Stimulated activated CD8-positive, alpha-beta memory T cell treated with anti-CD3 and anti-CD28 coated beads, Interleukin-7, amount 100 ng/mL, for 1 hour (primary cell): ENCODE data around the gene GSE1.

Experiments
- DNase-seq, 2 donors: peaks; one replicate each; pipeline ENCODE4 v3.0.0-alpha.2; 2020; ENCODE audit warnings: low read depth in 2 of 2

Gene GSE1

DNA sequence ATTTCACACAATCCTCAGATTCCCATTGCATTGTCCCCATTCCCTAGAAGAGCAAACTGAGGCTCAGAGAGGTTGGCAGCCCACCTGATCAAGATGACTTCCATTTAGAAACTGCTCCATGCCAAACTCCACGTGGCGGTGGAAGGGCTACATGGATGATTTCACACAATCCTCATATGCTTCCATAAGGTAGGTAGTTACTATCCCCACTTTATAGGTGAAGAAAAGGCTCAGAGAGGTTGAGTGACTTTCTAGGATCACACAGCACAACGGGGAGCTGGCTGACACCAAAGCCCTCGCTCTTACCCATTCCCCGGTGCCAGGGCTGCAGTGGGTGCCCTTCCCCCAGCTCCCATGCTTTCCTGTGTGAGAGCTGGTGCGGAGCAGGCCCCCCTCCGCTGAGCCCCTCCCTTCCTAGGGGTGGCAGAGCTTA, 85.4 kb downstream of the GSE1 start:
- no peak for DNase-seq

DNA sequence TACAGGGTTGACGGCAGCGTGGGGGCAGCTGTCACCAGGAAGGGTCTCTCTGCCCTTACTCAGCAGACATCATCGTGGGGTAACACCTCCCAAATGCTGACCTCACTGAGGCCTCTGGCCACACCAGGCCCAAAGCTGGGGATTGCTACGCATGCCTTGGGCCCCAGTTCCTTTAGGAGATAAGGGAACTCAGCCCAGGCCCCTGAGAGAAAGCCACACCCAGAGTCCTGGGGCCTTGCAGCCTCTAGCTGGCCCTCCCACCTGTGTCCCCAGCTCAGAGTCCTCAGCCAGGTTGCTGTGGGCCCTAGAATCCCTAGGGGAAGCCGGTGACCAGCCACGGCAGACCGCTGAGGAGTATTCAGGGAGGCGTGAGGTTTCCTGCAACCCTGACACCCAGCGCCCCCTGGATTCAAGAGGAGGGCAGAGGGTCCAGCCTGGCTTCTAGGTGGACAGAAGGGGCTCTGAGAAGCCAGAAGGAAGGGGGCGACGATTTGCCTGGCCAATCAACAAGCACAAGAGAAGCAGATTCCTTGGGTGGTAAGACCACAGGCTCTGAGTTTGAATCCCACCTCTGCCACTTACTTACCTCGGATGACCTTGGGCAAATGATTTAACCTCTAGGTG, 85.9 kb downstream of the GSE1 start:
- DNase-seq, result no peak

DNA sequence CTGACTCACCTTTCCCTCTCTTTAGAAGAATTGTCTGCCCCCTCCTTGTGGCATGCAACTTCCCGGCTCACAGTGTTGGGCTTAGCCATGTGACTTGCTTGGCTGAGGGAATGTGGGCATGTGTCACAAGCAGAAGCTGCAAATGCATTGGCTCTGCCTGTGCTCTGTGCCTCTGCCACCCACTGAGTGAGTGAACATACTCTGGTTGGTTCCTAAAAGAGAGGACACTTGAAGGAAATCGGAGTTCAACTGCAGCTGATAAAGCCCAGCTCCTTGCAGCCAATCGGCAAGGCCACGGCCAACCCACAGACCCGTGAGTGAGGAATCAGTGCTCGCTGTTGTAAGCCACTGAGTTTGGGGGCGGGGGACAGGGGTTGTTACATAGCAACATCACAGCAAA, 86.5 kb downstream of the GSE1 start:
- DNase-seq, result no peak

DNA sequence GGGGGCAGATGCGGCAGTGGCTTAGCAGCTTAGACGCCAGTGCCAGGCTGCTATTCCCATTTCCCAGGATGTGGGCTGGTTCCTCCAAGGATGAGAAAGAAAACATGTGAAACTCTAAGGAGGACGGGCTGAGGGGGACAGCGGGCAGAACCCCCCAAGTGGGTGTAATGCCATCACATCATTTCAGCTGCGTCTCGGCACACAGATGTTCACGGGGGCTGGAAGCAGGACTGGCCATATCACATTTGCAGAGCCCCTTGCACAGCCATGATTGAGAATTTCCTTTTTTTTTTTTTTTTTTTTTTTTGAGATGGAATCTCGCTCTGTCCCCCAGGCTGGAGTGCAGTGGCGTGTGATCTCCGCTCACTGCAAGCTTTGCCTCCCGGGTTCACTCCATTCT, 90.9 kb downstream of the GSE1 start:
- no peak for DNase-seq

DNA sequence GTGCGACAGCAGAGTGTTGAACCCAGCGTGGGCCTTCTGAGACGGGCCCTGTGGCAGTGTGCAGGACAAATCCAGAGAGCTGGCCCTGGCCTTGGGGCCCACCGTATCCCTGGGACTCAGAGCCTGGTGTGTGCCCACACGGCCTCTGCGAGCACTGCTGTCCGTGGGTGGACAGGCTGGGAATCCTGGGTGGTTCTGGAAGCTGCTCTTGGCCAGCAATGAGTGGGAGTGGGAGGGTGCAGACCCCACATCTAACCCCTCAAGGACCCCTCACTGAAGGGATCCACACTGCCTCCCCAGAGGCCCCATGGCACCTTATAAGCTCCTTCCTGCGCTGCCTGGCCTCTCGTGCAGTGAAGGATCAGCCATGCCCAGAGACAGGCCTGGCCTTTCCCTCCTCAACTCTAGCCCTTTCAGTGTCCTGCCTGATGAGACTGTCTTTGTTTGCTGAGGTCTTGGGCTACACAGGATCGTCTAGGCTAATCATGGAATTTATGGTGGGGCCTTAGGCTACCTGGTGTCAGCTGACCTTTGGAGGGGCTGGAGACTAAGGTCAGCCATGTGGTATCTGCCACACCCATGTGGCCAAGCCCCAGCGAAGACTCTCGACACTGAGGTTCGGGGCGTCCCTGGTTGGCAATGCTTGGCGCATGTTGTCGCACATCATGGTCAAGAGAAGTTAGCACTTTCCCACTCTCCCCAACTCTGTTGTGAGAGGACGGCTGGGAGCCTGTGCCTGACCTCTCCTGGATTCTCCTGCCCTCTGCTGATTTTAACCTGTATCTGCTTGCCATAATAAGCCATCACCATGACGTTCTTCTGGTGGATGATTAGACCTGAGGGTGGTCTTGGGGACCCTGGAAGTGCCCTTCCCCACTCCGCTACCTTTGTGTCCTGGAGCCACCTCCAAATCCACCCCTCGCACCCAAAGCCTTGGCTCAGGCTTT, 92.1 kb downstream of the GSE1 start:
- no peak for DNase-seq

DNA sequence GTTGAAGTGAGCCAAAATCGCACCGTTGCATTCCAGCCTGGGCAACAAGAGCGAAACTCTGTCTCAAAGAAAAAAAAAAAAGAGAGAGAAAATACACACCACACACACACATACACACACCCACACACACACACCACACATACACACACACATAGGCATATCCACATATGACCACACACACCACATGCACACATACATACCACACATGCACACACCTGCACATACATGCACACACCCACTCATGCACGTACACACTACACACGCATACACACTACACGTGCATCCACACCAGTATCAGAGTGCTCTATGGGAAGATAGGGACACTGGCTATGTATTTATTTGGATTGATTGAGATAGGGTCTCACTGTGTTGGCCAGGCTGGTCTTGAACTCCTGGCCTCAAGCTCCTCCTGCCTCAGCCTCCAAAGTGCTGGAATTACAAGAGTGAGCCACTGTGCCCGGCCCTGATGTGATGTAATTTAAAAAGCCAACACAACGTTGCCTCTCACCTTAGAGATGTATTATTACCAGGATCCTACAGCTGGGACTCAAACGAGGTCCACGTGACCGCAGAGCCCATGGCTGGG, 93.4 kb downstream of the GSE1 start:
- DNase-seq, result no peak

DNA sequence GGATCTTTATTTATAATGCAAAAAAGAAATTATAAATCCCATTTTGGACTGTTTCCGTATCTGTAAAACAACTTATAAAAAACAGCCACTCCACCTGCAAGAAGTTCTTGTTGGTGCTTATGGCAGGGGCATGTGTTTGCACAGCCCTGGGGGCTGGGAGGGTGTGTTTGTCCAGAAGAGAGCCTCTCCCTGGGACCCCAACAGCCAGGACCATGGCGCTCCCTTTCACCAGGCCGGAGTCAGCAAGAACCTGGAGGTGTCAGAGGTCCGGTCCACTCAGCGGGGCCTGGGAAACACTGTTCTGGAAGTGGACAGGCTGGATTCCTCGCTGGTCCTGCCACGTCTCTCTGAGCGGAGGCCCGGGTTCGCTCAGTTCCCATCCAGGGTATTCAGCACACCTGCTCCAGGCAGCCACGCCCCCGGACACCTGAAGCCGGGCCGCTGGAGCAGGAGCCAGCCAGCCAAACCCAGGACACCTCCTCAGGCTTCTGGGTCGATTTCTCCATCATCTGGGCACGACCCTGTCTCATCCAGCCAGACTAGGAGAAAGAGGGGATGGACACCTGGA, 94.5 kb downstream of the GSE1 start:
- no peak for DNase-seq

DNA sequence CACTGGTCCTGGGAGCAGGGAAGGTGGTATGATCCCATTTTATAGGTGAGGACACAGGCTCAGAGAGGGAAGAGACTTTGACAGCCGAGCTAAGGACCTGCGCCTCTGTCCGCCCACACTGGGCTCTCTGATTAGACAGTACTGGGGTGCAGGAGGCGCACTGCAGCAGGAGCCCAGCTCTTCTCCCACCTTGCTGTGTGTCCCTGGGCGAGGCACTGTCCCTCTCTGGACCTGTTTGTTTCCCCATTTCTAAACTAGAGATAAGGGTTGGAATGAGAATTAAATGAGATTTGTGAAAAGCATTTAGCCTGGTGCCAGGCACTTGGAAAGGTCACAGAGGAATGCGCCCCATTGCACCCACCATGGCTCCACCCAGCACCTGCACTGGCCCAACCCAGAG, 95.2 kb downstream of the GSE1 start:
- DNase-seq, result no peak

DNA sequence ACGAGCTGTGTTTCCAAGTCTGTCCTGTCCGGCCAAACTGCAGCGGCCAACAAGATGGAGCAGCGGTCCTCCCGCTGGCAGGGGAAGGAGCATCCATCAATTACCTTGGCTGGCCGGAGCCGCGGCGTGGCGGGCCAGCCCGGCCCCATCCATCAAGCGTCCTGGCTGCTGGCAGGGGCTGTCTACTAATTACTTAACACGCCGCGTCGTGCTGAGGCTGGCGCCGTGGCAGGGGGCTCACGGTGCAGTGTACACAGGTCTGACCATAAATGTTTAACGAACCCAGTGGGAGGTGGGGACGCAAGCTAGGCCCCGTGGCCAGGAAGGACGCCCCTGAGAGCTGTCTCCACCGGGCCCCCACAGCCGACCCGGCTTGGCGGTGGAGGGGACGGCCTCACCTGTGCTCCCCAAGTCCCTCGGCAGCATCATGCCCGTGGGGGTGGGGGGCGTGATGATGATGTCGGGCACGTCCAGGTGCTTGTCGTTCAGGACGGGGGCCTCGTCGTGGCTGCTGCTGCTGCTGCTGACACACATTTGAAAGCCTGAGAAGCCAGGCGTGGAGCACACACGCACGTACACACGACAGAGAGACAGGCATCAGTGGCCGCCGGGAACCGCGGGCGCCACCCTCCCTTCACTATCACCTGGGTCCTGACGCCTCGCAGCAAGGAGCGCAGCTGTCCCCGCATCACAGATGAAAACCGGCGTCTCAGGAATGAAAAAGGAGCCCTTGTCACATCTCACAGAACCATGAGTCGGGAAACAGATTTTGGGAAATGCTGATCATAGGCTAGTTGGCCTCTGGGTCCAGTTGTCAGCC, 96.9 kb downstream of the GSE1 start:
- no peak for DNase-seq

DNA sequence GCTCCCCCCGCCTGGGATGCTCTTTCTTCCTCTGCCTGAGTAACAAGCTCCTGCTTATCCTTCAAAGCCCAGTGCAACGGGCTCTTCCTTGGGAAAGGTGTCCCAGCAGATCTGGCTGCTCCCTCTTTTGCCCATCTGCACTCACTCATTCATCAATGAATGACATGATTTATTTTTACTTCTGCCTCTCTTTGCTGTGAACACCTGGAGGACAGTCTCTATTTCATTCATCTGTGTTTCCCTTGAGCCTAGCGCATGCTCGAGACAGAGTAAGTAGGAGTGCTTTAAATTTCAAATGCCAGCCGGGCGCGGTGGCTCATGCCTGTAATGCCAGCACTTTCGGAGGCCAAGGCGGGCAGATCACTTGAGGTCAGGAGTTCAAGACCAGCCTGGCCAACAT, 97.6 kb downstream of the GSE1 start:
- no peak for DNase-seq

DNA sequence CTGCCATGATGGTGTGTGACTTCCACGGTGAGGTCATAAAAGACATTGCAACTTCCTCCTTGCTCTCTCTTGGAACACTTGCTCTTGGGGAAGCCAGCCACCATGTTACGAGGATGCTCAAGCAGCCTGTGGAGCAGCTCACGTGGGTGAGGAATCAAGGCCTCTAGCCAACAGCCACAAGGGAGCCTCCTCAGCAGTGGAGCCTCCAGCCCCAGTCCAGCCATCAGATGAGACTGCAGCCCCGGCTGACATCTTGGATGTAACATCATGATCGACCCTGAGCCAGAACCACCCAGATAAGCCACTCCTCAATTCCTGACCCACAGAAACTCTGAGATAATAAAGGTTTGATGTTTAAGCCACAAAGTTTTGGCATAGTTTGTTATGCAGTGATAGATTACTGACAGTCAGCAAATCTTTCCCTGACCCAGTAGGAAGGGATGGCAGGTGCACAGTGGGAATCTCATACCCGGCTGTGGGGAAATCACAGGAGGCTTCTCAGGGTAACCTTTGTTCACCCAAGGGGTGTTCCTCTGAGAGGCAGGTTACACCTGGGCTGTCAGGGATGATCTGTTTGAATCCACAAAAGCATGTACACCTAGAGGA, 99.0 kb downstream of the GSE1 start:
- DNase-seq, result no peak

DNA sequence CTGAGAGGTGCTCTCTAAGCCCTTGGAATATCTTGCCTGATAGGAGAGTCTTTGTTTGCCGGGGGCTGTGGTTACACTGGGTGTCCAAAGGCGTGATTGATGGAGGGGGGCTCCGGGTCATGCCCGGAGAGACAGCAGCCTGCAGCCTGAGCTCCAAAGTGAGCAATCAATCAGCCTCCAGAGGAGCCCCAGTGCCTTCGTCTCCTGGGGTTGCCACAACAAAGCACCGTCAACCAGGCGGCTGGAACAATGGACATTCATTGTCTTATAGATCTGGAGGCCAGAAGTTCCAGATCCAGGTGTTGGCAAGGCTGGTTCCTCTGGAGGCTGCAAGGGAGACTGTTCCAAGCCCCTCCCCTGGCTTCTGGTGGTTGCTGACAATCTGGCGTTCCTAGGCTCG, 99.7 kb downstream of the GSE1 start:
- DNase-seq, result no peak

DNA sequence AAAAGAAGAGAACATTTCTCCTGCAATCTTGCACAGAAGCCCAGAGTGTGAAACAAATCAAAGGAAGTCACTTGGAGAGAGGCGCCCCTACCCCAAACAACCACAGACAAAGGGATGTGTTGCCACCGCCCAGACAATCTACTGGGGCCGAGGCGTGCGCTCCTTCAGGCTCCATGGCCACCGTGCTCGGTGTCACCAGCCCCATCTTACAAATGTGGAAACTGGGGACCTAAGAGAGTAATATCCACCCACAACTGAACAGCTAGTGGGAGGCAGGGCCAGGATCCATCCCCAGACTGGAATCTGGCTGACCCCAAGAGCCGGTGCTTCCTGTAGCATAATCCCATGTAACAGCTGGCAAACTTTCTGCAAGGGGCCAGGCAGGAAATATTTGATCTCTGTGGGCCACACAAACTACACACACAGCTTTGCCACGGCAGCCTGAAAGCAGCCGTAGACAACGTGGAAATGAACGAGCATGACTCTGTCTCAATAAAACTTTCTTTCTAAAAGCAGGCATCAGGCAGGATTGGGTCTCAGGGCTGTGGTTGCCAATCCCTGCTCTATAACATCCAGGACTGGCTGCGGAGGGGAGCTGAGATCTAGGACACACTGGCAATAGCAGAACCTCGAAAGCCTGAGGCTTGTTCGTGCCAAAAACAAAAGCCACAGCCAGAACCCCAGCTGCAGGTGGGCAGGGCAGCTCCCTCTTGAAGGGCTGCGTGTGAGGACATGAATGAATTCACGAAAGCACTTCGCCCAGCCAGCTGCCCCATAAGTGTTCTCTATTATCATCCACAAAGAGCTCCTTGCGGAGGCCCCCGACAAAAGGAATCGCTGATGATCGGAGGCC, 102.3 kb downstream of the GSE1 start:
- DNase-seq, result no peak

DNA sequence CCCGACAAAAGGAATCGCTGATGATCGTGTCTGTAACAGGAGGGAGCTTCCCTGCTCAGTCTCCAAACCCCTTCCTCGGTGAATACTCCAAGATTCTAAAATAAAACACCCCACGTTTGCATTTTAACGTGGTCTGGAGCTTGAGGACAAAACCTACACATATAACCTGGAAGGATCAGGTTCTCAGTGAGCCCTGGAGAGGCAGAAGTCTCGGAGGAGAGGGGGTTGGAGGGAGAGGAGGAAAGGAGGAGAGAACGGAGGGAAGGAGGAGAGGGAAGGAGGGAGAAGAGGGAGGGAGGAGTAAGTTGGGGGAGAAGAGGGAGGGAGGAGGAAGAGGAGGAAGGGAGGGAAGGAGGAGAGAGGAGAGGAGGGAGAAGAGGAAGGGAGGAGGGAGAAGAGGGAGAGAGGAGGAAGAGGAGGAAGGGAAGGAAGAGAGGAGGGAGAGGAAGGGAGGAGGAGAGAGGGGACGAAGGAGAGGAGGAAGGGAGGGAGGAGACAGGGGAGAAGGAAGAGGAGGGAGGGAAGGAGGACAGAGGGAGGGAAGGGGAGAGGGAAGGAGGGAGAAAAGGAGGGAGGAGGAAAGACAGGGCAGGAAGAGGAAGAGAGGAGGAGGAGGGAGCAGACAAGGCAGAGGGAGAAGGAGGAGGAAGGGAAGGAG, 103.0 kb downstream of the GSE1 start:
- DNase-seq, result no peak

DNA sequence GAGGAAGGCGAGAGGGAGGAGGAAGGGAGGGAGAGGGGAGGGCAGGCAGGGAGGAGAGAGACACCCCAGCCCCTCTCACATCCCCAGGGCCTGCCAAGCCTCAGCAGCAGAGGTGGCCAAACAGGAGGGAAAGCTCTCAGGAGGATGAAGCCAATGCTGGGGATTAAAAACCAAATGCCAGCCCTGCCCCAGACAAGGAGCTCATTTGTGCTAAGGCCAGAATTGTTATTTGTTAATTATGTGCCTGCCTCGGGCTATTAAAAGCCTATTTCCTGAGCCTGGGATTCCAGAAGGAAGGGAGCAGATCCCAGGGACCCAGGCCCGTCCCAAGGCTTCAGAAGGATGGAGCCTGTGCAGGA, 103.5 kb downstream of the GSE1 start:
- no peak for DNase-seq

DNA sequence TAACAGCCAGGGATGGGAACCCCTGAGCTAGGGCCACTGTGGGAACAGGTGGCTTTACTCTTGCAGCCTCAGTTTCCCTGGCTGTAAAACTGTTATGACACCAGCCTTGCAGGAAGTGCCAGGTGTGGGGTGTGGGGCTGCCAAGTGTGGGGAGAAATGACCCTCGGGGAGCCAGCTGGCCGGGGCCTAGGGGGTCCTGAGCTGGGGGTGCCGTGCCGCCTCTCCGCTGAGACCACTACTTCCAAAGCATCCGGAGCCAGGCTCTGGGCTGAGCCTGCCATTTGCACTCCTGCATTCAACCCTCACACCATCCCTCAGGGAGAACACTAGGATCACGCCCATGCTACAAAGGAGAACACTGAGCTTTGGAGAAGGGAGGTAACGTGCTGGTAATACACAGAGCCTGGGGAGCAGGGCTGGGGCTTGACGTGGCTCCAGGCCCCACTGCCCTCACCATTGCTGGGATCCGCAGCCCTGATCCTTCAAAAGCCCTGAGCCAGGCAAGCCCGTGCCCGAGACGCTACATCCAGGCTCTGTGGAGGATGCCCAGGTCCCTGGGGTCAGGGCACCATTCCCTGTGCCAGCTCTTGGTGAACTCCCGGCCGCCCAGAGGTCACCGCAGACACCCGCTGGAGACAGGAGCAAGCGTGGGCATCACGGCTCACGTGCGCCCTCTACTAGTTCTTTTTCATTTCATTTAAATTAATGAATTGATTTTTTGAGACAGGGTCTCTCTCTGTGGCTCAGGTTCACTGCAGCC, 104.5 kb downstream of the GSE1 start:
- peak in 1 of 2 donors; percentile 23 for DNase-seq

DNA sequence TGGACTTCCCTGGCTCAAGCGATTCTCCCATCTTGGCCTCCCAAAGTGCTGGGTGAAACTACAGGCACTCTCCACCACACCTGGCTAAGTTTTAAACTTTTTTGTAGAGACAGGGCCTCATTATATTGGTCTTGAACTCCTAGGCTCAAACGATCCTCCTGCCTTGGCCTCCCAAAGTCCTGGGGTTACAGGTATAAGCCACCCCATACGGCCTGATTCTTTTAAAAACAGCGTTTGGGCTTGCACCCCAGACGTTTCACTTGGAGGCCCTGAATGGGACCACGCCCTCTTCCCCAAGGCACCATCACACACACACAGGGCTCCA, 105.0 kb downstream of the GSE1 start:
- DNase-seq, result no peak

DNA sequence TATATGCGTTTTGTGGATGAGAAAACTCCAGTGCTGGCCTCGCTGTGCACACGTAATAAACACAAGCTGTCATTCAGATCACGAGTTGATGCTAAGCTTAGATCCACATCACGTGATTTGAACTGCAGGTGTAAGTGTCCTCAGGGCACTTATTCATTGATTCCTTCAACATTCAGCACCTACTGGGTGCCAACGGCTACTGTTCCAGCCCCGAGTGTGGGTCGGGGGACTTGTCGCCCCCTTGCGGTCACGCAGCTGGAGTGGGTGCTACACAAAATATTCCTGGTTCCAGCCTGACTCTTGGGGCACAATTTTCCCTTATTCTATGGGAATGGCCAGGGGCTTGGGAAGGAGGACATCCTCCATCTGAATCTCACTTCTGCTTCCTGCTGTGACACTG, 105.6 kb downstream of the GSE1 start:
- DNase-seq, result no peak

DNA sequence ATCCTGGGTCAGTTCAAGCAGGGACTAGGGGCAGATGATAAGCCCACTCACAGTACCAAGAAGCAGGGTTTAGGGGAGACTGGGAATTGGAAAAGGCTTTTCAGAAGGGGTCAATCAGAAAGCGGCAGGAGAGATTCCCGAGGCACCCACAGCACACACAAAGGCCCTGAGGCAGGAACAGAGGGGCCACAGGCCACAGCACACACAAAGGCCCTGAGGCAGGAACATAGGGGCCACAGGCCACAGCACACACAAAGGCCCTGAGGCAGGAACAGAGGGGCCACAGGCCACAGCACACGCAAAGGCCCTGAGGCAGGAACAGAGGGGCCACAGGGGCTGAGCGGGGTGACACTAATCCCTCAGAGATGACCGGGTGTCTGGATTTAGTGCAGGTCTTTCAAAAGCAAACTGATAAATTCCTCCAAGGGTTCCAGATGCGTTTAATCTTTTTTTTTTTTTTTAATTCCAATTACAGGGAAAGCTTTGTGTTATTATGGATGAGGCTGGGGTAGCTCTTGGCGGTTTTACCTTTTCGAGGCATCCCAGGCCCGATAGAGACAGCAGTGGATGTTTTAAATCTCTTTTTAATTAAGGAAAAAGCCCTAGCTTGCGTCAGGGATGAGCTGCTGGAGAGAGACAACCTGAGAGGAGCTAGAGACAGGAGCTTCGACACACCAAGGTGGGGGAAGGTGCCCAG, 106.6 kb downstream of the GSE1 start:
- no peak for DNase-seq
